Right lobe of liver (tissue), 4 donors: ENCODE results near the gene KCNH1.

Experiments used
- CTCF ChIP-seq, 4 donors: fragments of 200-600 bp in 3 of 4; fragments of 450-650 bp in 1 of 4; IDR thresholded peaks; one replicate each; pipeline versions ENCODE4 v1.5.1 to v1.8.0; 2016 to 2022; ENCODE audit warnings: antibody characterized with exemption in 4 of 4, mild to moderate bottlenecking in 2 of 4
- POLR2A ChIP-seq: fragments of 450-650 bp; IDR thresholded peaks from one replicate; pipeline ENCODE4 v1.6.1; 2017; ENCODE audit warnings: antibody characterized with exemption, mild to moderate bottlenecking
- donor health status: DM: no; HTN: no; CAD: no.
- donor health status: DM: no; HTN: no; CAD: no.
- donor health status: DM: no; HTN: yes; CAD: no.

- TF ChIP-seq CTCF (IDR thresholded peaks at IDR 0.05) (no peak), POLR2A (no peak)
Observed at GRCh38 chr1:211091867-211092266, 42.1 kb downstream of the KCNH1 start.
